GM08714 (cell line): ENCODE measurements around the gene CTBP2.
"Not testable (repeated sequence)": the region's sequence is repeated elsewhere in the genome, so short reads cannot be mapped to it uniquely, and the experiment has no call there.

Experiments used
- H3K4me3 ChIP-seq: fragments of 200-500 bp; sonication (Bioruptor generic); 2 replicates; pipeline ENCODE4 v1.5.1; 2014; ENCODE audit warnings: mild to moderate bottlenecking, low read length, inconsistent platforms
- ZNF274 ChIP-seq: IDR thresholded peaks from 2 replicates; pipeline ENCODE4 v1.6.1; 2012; ENCODE audit warnings: mild to moderate bottlenecking, low read depth, low read length

Gene CTBP2

DNA sequence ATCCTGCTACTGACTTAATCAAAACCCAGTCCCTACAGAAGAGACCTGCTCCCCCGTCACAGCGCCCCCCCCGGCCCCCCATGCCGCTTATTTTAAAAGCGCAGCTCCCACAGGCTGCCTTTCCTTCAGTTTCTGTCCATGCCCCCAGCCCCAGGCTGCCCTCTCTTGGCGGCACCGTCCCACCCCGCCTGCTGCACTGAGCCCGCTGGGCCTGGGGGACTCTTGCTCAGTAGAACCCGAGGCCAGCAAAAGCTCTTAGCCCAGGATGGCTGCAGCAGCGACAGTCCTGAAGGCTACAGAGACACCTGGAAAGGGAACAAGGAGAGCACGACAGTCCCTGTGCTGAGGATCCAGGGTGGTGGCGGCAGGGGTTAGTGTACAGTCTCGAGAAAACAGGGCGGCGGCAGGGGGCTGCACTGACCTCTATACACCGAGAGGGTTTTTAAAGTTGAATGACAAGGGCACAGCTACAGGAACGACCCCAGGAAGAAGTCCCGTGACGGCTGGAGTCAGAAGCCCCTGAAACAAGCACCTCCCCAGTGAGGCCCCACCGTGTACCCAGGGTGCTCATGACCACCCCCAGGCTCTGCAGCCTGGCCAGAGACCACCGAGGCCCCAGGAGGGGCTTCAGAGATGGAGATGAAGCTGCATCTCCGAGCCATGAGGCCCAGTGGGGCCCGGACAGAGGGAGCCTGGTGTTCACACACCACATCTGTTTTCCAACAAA lies 164.1 kb downstream of the CTBP2 start:
- H3K4me3 ChIP-seq, result no peak overlapping the region
- TF ChIP-seq ZNF274, result no peak

DNA sequence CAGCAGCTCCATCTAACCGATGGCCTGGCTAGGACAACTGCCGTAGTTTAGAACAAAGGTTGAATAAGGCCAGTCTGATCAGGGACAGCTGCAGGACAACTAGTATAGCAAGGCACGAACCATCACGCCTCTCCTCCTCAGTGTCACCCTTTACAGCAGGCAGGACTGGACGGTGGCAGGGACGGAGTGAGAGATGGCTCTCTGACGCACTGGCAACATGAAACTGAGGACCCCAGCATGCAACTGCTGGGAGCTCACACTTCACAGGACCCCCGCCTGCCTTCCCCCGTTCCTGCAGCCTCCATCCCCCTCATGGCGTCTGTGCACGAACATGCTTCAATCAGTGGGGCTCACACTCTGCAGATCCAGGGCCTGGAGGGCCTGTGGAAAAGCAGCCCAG lies 164.8 kb downstream of the CTBP2 start:
- no peak overlapping the region for H3K4me3 ChIP-seq
- TF ChIP-seq ZNF274, result no peak

DNA sequence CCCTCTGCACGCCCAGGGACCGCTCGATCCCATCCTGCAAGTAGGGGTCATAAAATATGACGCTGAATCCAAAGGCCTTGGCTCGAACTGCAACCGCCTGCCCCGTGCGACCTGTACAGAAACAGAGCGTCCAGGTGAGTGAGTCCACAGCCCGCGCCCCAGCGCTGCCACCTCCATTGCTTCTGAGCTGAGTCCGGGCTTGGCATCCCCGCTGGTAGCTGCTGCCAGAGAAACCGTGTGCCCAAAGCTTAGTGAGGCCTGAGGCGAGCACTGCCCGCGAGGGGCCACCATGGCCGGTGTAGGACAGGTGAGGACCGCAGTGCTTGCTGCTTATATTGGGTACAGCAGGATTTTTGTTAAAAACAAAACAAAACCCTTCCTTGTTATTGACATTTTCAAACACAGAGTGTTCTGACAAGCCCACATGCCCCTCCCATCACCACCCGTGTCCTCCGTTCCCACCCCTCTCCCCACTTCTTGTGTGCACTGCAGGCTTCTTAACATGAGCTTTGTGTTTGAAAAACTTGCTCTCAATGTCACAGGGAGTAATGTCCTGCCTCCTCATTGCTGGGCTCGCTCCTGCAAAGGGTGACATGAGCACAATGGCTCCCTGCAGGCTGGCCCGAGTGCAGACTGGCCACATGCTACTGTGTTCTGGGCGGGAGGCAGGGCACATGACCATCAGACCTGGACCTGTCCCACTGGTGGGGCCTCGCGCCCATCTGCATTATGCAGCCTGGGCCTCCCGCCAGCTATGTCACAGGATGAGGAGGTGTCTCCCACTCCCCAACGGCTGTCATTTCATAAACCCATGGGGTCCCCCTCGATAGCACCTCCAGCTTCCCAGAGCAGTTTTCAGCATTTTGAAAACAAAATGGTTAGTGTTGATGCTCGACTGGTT lies 165.5 kb downstream of the CTBP2 start:
- H3K4me3 ChIP-seq, result no peak overlapping the region
- TF ChIP-seq ZNF274, result no peak

DNA sequence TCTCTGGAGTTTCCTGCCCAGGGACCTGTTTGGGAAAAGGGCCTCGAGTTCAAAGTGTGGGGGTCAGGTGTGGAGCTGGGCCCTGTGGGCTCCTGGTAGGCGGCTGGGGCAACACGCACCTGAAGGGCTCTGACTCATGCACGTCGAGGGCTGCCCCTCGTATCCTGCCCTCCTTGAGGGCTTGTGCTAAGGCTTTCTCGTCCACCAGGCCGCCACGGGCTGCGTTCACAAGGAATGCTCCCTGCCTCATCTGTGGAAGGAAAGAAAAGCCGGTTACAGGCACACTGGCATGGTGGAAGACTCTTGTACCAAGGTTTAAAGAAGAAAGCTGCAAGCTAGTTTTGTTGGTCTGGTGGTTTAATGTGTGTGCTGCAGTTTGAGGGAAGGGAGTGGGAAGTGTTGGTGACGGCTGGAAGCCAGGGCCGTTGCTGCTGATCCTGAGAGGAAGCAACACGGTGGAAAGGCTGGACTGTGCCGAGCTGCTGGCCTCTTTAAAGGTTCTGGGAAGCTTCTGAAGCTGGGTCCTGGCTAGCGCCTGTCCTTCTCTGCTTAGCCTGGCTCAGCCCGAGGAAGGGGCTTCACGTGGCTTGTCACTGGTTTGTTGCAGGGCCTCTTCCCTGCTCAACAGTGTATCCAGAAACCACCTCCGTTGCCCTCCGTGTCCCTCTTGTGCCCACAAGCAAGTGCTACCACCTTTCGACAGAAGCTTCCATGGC lies 166.5 kb downstream of the CTBP2 start:
- H3K4me3 ChIP-seq, result no peak overlapping the region
- no peak for TF ChIP-seq ZNF274

DNA sequence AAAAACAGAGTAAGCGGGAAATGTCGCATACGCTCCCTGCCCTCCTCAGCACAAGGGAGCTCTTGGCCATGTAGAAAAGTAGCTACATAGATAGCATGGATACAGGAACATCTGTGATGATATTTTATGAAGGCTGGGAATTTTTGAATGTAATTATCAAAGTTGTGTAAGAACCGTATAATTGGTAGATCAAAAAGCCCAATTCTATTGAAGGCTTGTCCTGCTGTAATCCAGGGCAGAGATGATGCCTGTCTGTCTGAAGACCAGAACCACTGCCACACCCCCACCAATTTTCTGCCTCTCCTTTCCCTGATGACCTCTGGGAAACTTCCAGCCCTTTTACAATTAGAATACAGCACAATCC lies 167.0 kb downstream of the CTBP2 start:
- no peak overlapping the region for H3K4me3 ChIP-seq
- no peak for TF ChIP-seq ZNF274

DNA sequence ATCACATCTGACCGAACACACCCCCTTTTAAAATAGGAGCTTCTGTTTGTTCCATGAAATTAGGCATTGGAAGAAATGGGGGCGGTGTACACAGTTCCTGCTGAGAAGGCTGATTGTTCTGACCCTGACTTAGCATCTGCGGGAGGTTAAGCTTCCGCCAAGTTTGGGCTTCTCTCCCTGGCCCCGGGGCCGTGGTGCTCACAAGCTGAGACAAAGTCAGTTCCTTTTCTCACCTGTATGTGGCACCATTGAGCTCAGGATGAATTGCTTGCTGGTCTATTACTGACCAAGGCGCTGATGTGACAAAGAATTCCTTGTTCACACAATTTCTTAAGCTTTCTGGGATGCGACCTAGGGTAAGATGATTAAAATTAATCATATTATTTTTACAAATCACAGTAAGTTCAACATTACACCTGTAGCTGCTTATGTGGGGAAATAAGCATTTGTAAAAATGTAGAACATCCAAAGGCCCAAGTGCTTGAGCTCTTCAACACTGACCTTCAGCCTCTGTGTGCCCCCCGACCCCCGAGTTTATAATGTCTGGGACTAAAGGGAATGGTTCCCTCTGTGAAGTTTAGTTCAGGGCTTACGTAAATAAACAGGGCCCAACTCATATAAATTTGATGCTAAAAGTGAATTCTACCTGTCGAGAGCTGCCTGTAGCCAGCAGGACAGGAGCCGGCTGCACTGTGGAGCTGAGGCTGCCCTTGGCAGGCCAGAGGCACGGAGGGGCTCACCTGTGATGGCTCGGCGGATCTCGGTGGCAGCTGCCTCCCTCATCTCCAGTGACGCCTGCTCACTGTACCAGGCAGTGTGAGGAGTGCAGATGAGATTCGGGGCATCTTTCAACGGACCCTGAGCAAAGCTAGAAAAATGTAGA lies 167.7 kb downstream of the CTBP2 start:
- no peak for TF ChIP-seq ZNF274
- no peak overlapping the region for H3K4me3 ChIP-seq

DNA sequence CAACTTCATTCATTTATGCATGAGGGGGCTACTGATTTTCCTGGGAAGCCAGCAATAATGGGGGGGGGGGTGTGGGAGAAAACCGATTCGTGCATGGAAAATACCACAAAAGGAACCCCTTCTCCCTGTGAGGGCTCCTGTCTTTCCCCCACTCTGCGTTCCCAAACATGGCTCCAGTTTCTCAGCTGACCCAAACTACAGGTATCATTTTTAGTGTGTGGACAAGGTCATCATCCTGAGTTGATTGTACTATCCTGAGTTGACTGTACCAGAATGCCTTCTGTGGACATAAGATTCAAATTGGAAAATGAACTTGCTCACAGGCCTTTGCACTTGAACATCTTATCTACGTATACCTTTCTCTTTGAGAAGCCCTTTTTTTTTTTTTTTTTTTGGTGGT lies 168.5 kb downstream of the CTBP2 start:
- TF ChIP-seq ZNF274, result no peak
- H3K4me3 ChIP-seq, result no peak overlapping the region

DNA sequence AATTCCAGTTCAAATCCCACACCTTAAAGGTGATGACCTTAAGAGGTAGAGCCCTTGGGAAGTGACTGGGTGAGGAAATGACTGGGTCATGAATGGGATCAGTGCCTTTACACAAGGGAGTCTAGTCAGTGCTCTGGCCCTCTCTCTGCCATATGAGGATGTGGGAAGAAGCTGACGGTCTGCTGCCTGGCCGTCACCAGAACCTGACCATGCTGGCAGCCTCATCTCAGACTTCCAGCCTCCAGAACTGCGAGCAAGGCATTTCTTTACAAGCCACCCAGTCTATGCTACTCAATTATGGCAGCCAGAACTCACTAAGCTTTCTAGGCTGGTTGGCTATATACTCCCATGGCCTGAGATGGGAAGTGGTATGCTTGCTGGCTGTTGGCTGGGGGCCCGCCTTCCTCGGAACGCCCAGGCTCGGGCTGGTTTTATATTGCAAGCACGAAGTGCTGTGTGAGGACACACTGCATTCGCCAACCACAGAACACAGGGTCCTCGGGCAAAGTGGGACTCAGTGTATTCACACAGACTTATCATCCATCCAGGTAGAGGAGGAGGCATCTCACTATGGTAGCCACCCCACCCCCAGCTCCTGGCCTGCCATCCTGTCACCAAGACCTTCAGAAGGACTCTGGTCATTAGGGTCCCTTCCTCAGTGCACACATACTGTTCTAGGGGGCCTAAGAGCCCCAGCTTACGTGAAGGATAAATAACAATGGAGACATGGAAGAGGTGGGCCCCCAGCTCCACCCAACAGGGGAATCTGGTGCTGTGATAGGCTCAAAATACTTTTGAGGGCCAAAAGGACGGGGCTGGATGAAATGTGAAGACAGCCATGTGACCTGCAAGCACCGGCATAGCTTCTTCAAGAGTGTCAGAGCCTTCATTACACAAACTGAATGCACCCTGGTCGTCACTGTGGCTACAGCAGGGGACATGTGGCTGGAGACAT lies 169.4 kb downstream of the CTBP2 start:
- H3K4me3 ChIP-seq, result no peak overlapping the region
- no peak for TF ChIP-seq ZNF274

DNA sequence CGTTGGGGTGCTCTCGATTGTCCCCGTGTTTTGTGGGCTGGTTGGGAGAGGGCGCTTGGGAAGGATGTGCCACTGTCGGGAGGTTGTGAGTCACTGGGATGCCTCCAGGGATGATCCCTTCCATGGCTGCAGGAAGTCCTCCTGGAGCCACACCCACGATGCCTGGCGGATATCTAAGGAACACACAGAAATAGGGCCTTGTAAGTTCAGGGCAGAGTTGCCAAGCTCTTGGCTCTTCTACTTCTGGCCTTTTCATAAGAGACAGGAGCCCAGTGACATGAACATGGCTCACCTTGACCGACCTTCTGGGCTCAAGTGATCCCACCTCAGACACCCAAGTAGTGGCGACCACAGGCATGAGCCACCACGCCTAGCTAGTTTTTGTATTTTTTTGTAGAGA lies 170.8 kb downstream of the CTBP2 start:
- no peak overlapping the region for H3K4me3 ChIP-seq
- no peak for TF ChIP-seq ZNF274

DNA sequence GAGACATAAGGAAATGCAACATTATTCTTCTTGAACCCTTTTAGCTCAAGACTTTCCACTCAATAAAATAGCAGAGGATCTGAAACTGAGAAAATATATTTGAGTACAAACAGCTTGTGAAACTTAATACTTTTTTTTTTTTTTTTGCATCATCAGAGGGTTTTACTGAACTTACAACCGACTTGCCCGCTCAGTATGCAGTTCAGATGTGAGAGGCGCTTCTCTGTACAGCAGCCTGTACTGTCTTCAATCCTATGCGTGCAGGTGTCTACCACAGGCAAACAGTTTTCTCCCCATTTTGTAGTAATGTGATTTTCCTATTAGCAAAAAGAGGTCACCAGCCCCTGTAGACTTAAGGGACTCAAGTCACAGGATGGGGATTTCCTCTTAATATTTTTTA lies 171.6 kb downstream of the CTBP2 start:
- not testable (repeated sequence) for H3K4me3 ChIP-seq

DNA sequence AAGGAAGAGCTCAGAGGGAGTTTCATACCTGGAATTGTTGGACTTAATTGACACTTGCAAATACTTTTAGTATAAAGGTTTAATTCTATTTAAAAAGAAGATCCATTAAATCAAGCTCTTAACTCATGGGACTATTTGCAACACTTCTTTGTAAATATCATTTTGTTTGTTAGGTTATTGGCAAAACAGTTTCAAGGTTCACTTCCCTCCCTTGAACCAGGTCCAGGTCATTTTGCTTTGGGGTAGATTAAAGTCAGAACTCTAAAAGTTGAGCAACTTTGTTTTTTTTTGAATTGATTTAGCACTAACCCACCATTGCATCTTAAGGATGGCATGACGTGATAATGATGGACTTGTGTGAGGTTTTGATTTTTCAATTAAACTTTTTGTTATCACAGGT lies 172.6 kb downstream of the CTBP2 start:
- H3K4me3 ChIP-seq, result no peak overlapping the region
- no peak for TF ChIP-seq ZNF274

DNA sequence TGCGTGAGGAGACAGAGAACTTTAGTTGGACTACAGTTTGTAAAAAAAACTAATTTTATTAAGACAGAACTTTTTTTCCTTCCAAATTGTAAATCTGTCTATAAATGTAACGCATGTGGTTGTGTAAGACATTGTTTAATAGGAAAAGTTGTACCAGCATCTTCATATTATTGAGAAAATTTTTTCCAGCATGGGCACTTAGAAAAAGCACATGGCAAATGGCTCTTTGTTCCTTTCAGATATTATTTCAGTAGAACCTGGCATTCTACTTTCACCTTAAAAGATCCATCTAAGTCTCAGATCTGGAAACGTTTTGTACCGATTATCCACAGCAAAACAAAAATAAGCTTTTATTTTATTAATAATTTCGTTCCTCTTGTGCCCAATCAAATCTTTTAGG lies 175.2 kb downstream of the CTBP2 start:
- no peak for TF ChIP-seq ZNF274
- H3K4me3 ChIP-seq, result no peak overlapping the region

DNA sequence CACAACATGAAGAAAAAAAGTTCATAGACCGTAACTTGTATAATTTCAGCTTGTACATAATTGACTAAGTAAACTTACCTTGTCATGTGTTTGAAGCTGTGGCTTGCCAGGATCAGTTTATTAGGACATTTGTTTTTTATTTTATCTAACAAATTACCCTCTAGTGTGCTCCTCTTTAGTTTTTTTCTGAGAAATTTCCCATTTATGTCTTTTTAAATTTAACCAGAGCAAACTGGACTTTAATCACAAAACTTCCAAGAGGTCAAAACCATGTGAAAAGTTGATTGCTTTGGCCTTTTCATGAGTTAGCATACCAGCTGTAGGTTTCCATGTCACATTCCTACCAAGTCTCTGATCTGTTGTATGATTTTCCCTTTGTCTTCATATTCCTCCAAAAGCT lies 176.0 kb downstream of the CTBP2 start:
- H3K4me3 ChIP-seq, result no peak overlapping the region
- TF ChIP-seq ZNF274, result no peak
